Subcutaneous abdominal adipose tissue (tissue), 5 donors: ENCODE data around the gene DHDH.
"Not testable (repeated sequence)": the region's sequence is repeated elsewhere in the genome, so short reads cannot be mapped to it uniquely, and the experiment has no call there.

Experiments
- H3K27ac ChIP-seq: one replicate; pipeline ENCODE4 v1.7.0; 2013; ENCODE audit warnings: low read depth, mild to moderate bottlenecking, inconsistent platforms, low read length, moderate library complexity
- H3K27me3 ChIP-seq, 5 donors: one replicate each; pipeline ENCODE4 v1.7.0; 2013; ENCODE audit warnings: low read length in 5 of 5, inconsistent platforms in 1 of 5; ENCODE audit not compliant: control insufficient read depth in 5 of 5, insufficient read depth in 4 of 5
- H3K36me3 ChIP-seq, 5 donors: one replicate each; pipeline ENCODE4 v1.7.0; 2013; ENCODE audit warnings: low read length in 5 of 5; ENCODE audit not compliant: control insufficient read depth in 5 of 5, insufficient read depth in 5 of 5
- H3K4me1 ChIP-seq, 5 donors: one replicate each; pipeline ENCODE4 v1.7.0; 2013; ENCODE audit warnings: low read length in 5 of 5, mild to moderate bottlenecking in 3 of 5, moderate library complexity in 1 of 5; ENCODE audit not compliant: control insufficient read depth in 5 of 5, insufficient read depth in 5 of 5
- H3K4me3 ChIP-seq, 5 donors: one replicate each; pipeline ENCODE4 v1.7.0; 2013; ENCODE audit warnings: low read length in 5 of 5, low read depth in 1 of 5
- H3K9ac ChIP-seq, 5 donors: one replicate each; pipeline ENCODE4 v1.7.0; 2013; ENCODE audit warnings: low read length in 5 of 5, mild to moderate bottlenecking in 4 of 5, moderate library complexity in 3 of 5
- H3K9me3 ChIP-seq, 5 donors: one replicate each; pipeline ENCODE4 v1.7.0; 2013; ENCODE audit warnings: low read length in 5 of 5; ENCODE audit not compliant: control insufficient read depth in 5 of 5
- donor health status: healthy.
- donor health status: healthy.
- donor health status: healthy.
- donor health status: healthy.
- donor health status: healthy.

Gene DHDH

DNA sequence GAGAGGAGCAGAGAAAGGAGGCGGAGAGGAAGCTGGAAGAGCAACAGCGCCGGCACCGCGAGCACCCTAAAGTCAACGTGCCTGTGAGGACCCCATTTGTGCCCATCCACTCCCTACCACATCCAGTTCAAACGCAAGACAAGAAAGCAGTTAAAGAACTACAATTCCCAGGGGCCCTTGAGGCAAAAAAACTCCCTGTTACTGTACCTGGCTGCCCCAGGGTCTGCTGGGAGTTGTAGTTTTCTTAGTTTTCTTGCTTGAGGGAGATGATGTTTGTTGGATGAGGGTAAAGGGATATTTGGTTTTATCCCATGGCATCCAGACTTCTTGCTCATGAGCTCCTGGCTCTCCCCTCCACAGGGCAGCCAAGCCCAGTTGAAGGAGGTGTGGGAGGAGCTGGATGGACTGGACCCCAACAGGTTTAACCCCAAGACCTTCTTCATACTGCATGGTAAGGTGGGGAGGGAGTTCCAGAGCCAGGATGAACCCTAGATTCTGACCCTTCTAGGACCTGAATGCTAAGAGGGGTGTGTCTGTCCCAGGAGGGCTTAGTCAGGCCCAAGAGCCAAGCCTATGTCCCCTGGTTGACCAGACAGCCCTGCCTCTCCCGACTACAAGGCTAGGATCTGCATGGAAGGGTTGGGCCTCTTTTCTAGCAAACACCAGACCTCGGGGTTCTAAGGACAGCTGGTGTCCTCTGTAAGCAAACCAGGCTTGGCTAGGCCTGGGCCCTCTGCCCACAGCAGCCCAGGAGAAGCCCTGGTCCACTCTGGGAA lies 20.2 kb upstream of the DHDH start:
- no peak overlapping the region for H3K4me3 ChIP-seq
- no peak overlapping the region for H3K27ac ChIP-seq
- H3K9me3 ChIP-seq, result no peaks in the 10 kb centered on the region
- peaks cover 0 to 5% (median 0%) of the 10 kb centered on the region in 5 donors for H3K4me1 ChIP-seq
- H3K27me3 ChIP-seq, result no peaks in the 10 kb centered on the region
- H3K36me3 ChIP-seq, result peaks cover 8 to 86% (median 66%) of the 10 kb centered on the region in 5 donors
- H3K9ac ChIP-seq, result peak overlapping the region in 1 of 5 donors; percentile 48

GRCh38 chr19:48914181-48914580 lies 19.3 kb upstream of the DHDH start:
- Histone ChIP-seq H3K9ac (no peak overlapping the region), H3K27me3 (no peaks in the 10 kb centered on the region), H3K36me3 (peaks cover 8 to 88% (median 72%) of the 10 kb centered on the region in 5 donors), H3K9me3 (no peaks in the 10 kb centered on the region), H3K4me3 (no peak overlapping the region), H3K27ac (no peak overlapping the region), H3K4me1 (peaks cover 0 to 2% (median 0%) of the 10 kb centered on the region in 5 donors)

DNA sequence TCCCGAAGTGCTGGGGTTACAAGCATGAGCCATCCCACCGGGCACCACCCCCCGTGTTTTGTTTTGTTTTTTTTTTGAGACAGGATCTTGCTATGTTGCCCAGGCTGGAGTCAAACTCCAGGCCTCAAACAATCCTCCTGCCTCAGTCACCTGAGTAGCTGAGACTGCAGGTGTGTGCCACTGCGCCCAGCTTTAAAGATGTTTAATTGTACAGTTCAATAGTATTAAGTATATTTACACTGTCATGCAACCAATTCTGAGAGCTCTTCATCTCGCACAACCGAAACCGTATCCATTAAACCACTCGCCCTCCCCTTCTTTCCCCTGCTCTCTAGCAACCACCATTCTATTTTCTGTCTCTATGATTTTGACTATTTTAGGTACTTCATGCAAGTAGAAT lies 17.7 kb upstream of the DHDH start:
- Histone ChIP-seq H3K27ac (no peak overlapping the region), H3K9me3 (no peaks in the 10 kb centered on the region), H3K4me3 (no peak overlapping the region), H3K36me3 (peaks cover 6 to 86% (median 71%) of the 10 kb centered on the region in 5 donors), H3K4me1 (no peaks in the 10 kb centered on the region), H3K27me3 (no peaks in the 10 kb centered on the region), H3K9ac (no peak overlapping the region)

GRCh38 chr19:48918071-48918470 lies 15.4 kb upstream of the DHDH start:
- no peaks in the 10 kb centered on the region for H3K4me1 ChIP-seq
- H3K9ac ChIP-seq, result no peak overlapping the region
- no peak overlapping the region for H3K27ac ChIP-seq
- peaks cover 2 to 85% (median 70%) of the 10 kb centered on the region in 5 donors for H3K36me3 ChIP-seq
- H3K9me3 ChIP-seq, result no peaks in the 10 kb centered on the region
- H3K4me3 ChIP-seq, result no peak overlapping the region
- no peaks in the 10 kb centered on the region for H3K27me3 ChIP-seq

DNA sequence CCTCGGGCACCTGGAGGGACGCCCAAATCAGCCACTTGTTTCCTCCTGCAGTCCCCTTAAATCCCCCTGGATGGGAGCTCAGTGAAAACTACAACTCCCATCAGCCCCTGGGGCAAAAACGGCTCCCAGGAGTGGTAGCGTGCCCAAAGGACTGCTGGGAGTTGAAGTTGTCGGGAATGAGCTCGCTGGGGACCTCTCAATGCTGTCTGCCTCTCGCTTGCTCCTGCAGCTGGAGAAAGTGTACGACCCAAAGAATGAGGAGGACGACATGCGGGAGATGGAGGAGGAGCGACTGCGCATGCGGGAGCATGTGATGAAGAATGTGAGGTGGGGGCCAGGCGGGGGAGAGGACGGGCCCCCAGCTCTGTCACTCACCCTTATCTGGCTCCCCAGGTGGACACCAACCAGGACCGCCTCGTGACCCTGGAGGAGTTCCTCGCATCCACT lies 14.7 kb upstream of the DHDH start:
- no peak overlapping the region for H3K27ac ChIP-seq
- no peaks in the 10 kb centered on the region for H3K27me3 ChIP-seq
- H3K36me3 ChIP-seq, result peaks cover 2 to 82% (median 65%) of the 10 kb centered on the region in 5 donors
- H3K9ac ChIP-seq, result no peak overlapping the region
- H3K4me1 ChIP-seq, result no peaks in the 10 kb centered on the region
- no peak overlapping the region for H3K4me3 ChIP-seq
- H3K9me3 ChIP-seq, result no peaks in the 10 kb centered on the region

GRCh38 chr19:48919271-48919670 lies 14.2 kb upstream of the DHDH start:
- H3K36me3 ChIP-seq, result peaks cover 2 to 78% (median 62%) of the 10 kb centered on the region in 5 donors
- H3K9me3 ChIP-seq, result not testable (repeated sequence)

GRCh38 chr19:48920949-48921348 lies 12.6 kb upstream of the DHDH start:
- Histone ChIP-seq H3K36me3 (peaks cover 0 to 67% (median 52%) of the 10 kb centered on the region in 5 donors), H3K4me1 (no peaks in the 10 kb centered on the region)

More at GRCh38 chr19:48919271-48919670, 14.2 kb upstream of the DHDH start:
- H3K4me1 ChIP-seq, H3K9ac ChIP-seq, H3K4me3 ChIP-seq, H3K27me3 ChIP-seq, H3K27ac ChIP-seq: not testable (repeated sequence)

DNA sequence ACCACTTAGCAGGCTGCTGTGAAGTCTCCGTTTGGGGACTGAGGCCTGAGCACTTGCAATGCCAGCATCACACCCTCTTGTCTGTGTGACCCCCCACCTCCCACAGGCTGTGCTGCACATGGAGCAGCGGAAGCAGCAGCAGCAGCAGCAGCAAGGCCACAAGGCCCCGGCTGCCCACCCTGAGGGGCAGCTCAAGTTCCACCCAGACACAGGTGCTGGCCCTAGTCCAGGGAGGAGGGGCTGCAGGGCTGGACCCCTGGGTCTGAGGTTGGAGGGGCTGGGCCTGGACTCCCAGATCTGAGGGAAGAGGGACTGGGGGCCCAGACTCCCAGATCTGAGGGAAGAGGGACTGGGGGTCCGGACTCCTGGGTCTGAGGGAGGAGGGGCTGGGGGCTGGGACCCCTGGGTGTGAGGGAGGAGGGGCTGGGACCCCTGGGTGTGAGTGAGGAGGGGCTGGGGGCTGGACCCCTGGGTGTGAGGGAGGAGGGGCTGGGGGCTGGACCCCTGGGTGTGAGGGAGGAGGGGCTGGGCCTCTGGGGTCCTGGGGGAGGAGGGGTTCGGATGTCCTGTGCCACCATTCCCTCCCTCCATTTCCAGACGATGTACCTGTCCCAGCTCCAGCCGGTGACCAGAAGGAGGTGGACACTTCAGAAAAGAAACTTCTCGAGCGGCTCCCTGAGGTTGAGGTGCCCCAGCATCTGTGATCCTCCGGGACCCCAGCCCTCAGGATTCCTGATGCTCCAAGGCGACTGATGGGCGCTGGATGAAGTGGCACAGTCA lies 11.6 kb upstream of the DHDH start:
- Histone ChIP-seq H3K27ac (no peak overlapping the region), H3K9me3 (no peaks in the 10 kb centered on the region), H3K4me1 (peaks cover 0 to 3% (median 0%) of the 10 kb centered on the region in 5 donors), H3K36me3 (peaks cover 0 to 58% (median 47%) of the 10 kb centered on the region in 5 donors), H3K4me3 (no peak overlapping the region), H3K27me3 (no peaks in the 10 kb centered on the region), H3K9ac (no peak overlapping the region)

More at GRCh38 chr19:48920949-48921348, 12.6 kb upstream of the DHDH start:
- Histone ChIP-seq H3K9ac (no peak overlapping the region), H3K27me3 (no peaks in the 10 kb centered on the region), H3K4me3 (no peak overlapping the region), H3K9me3 (no peaks in the 10 kb centered on the region), H3K27ac (no peak overlapping the region)

GRCh38 chr19:48922548-48923490 lies 10.7 kb upstream of the DHDH start:
- peaks cover 0 to 4% (median 0%) of the 10 kb centered on the region in 5 donors for H3K4me1 ChIP-seq
- no peak overlapping the region for H3K27ac ChIP-seq

More at GRCh38 chr19:48922548-48923490, 10.7 kb upstream of the DHDH start:
- no peaks in the 10 kb centered on the region for H3K27me3 ChIP-seq
- peaks cover 0 to 51% (median 45%) of the 10 kb centered on the region in 5 donors for H3K36me3 ChIP-seq
- H3K4me3 ChIP-seq, result no peak overlapping the region
- H3K9ac ChIP-seq, result no peak overlapping the region
- H3K9me3 ChIP-seq, result no peaks in the 10 kb centered on the region
